ENCODE data around the gene EIF2D. TPM values are rescaled to one million over a fixed set of nuclear protein-coding genes. Genes with fewer than 3 reads are reported as not detected.

EIF2D gene
- total and polyA plus RNA-seq, 2 of the 13 experiments (the other 11 are each of a cell fraction or from before 2014, with no cell fraction given) = 45.1 to 64.9 TPM

DNA sequence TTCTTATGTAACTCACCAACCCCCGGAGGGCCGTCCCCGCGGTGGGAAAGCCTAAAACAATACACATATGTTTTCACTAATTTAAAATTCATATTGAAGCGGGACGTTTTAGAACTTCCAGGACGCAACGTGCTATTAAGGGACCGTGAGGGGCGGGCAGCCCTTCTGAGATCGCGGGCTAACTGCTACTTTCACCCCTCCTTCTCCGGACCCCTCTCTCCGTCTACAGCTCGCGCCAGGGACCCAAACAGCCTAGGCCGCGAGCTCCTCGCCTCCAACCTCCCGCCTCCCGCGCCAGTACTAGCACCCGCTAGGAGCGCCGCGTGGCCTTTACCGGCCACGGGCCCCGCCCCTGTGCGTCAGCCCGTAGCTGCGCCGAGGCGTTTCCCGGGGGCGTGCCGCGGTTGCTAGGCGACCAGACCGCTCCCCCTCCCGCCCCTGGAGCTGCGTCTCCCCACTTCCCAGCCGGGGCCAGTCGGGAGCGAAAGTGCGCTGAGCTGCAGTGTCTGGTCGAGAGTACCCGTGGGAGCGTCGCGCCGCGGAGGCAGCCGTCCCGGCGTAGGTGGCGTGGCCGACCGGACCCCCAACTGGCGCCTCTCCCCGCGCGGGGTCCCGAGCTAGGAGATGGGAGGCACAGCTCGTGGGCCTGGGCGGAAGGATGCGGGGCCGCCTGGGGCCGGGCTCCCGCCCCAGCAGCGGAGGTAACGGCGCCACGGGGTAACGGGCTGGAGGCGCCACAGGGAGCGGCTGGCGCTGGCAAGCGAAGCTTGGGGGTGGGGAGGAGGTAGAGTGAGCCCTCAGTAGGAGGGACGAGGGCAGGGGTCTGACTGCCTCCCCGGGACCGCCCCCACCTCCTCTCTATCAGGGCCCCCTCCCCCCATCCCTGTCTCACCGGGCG, 23.1 kb upstream of the EIF2D start, which contains the start of gene DYRK3 (continued):
- TF ChIP-seq ZNF607 (CRISPR knock-in tag; IDR thresholded peaks at IDR 0.05; ENCODE audit: borderline replicate concordance) (no peak; the same call in 1 of the 2 replicates), ZNF205 (CRISPR knock-in tag; IDR thresholded peaks at IDR 0.05) (peak; percentile 57; the same call in 1 of the 2 replicates), SUZ12 (IDR thresholded peaks at IDR 0.05; ENCODE audit: low read depth, low read length) (no peak), POLR2G (IDR thresholded peaks at IDR 0.05; ENCODE audit: low read depth, low read length) (peak; percentile 87), ARNT (IDR thresholded peaks at IDR 0.05) (no peak), ARNTL (CRISPR knock-in tag; IDR thresholded peaks at IDR 0.05) (peak; percentile 66; the same call in 1 of the 2 replicates), REXO4 (CRISPR knock-in tag; IDR thresholded peaks at IDR 0.05; ENCODE audit: borderline replicate concordance) (no peak), TCF7 (IDR thresholded peaks at IDR 0.05; ENCODE audit: low read depth) (no peak), ZNF501 (CRISPR knock-in tag; IDR thresholded peaks at IDR 0.05) (no peak), AFF4 (CRISPR knock-in tag; IDR thresholded peaks at IDR 0.05) (no peak), ZNF775 (CRISPR knock-in tag; IDR thresholded peaks at IDR 0.05; ENCODE audit: borderline replicate concordance) (no peak), CENPT (CRISPR knock-in tag; IDR thresholded peaks at IDR 0.05; ENCODE audit: low read depth) (no peak; the same call in 1 of the 2 replicates), ZKSCAN1 (IDR thresholded peaks at IDR 0.05; ENCODE audit: low read length) (no peak), MTA3 (CRISPR knock-in tag; IDR thresholded peaks at IDR 0.05) (no peak), YEATS4 (CRISPR knock-in tag; IDR thresholded peaks at IDR 0.05; ENCODE audit: borderline replicate concordance) (peak; percentile 83; the same call in 1 of the 2 replicates), ZNF768 (CRISPR knock-in tag; IDR thresholded peaks at IDR 0.05) (no peak), TAF1 (CRISPR knock-in tag; IDR thresholded peaks at IDR 0.05) (peak; percentile 69)
- TF ChIP-seq, protein P1, sequence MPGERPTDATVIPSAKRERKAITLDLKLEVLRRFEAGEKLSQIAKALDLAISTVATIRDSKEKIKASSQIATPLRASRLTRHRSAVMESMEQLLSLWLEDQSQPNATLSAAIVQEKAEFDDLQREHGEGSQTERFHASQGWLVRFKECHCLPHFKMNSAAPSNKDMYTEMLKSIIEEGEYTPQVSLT (CRISPR knock-in tag; IDR thresholded peaks at IDR 0.05; ENCODE audit: borderline replicate concordance, low read depth) = no peak
- TF ChIP-seq, protein P2, sequence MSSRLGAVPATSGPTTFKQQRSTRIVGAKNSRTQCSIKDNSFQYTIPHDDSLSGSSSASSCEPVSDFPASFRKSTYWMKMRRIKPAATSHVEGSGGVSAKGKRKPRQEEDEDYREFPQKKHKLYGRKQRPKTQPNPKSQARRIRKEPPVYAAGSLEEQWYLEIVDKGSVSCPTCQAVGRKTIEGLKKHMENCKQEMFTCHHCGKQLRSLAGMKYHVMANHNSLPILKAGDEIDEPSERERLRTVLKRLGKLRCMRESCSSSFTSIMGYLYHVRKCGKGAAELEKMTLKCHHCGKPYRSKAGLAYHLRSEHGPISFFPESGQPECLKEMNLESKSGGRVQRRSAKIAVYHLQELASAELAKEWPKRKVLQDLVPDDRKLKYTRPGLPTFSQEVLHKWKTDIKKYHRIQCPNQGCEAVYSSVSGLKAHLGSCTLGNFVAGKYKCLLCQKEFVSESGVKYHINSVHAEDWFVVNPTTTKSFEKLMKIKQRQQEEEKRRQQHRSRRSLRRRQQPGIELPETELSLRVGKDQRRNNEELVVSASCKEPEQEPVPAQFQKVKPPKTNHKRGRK (CRISPR knock-in tag; IDR thresholded peaks at IDR 0.05) = peak; percentile 40; the same call in 1 of the 2 replicates
- TF ChIP-seq, protein P3, sequence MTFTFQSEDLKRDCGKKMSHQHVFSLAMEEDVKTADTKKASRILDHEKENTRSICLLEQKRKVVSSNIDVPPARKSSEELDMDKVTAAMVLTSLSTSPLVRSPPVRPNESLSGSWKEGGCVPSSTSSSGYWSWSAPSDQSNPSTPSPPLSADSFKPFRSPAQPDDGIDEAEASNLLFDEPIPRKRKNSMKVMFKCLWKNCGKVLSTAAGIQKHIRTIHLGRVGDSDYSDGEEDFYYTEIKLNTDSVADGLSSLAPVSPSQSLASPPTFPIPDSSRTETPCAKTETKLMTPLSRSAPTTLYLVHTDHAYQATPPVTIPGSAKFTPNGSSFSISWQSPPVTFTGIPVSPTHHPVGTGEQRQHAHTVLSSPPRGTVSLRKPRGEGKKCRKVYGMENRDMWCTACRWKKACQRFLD (CRISPR knock-in tag; IDR thresholded peaks at IDR 0.05; ENCODE audit: borderline replicate concordance) = peak; percentile 81; the same call in 1 of the 2 replicates
- TF ChIP-seq, protein P4, sequence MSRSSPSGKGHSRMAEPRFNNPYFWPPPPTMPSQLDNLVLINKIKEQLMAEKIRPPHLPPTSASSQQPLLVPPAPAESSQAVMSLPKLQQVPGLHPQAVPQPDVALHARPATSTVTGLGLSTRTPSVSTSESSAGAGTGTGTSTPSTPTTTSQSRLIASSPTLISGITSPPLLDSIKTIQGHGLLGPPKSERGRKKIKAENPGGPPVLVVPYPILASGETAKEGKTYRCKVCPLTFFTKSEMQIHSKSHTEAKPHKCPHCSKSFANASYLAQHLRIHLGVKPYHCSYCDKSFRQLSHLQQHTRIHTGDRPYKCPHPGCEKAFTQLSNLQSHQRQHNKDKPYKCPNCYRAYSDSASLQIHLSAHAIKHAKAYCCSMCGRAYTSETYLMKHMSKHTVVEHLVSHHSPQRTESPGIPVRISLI (CRISPR knock-in tag; IDR thresholded peaks at IDR 0.05; ENCODE audit: borderline replicate concordance) = peak; percentile 19; the same call in 1 of the 2 replicates
